Esophagus muscularis mucosa (tissue), 4 donors: ENCODE data around the gene RHBDD1. TPM values are rescaled to one million over a fixed set of nuclear protein-coding genes. Genes with fewer than 3 reads are reported as not detected.
"Not testable (repeated sequence)": the region's sequence is repeated elsewhere in the genome, so short reads cannot be mapped to it uniquely, and the experiment has no call there.

Source experiments
- DNase-seq: peaks from one replicate; pipeline ENCODE4 v3.0.0-alpha.2; 2017; ENCODE audit errors: extremely low spot score
- H3K27ac ChIP-seq, 4 donors: fragments of 200-600 bp; sonication (generic); replicated peaks in 1 of 4; 1 replicate in 3 of 4; 2 replicates in 1 of 4; pipeline ENCODE4 v1.5.1; 2016 to 2019; ENCODE audit warnings: mild to moderate bottlenecking in 1 of 4
- H3K27me3 ChIP-seq, 4 donors: fragments of 200-600 bp; sonication (generic); one replicate each; pipeline versions ENCODE4 v1.5.1 to v1.6.0; 2016 to 2019
- H3K36me3 ChIP-seq, 4 donors: fragments of 200-600 bp; sonication (generic); one replicate each; pipeline ENCODE4 v1.5.1; 2016 to 2019
- H3K4me1 ChIP-seq, 4 donors: fragments of 200-600 bp; sonication (generic); one replicate each; pipeline ENCODE4 v1.5.1; 2016 to 2019
- H3K4me3 ChIP-seq, 4 donors: fragments of 200-600 bp; sonication (generic); 1 replicate in 2 of 4; 2 replicates in 2 of 4; pipeline ENCODE4 v1.5.1; 2016 to 2019; ENCODE audit warnings: mild to moderate bottlenecking in 4 of 4, moderate library complexity in 1 of 4
- H3K9me3 ChIP-seq, 4 donors: fragments of 200-600 bp; sonication (generic); 1 replicate in 3 of 4; 2 replicates in 1 of 4; pipeline ENCODE4 v1.5.1; 2016 to 2019
- CTCF ChIP-seq, 3 experiments: fragments of 200-600 bp in 2 of 3; fragments of 450-650 bp in 1 of 3; sonication (generic) in 2 of 3; IDR thresholded peaks; one replicate each; pipeline ENCODE4 v1.5.1; 2017 to 2019; ENCODE audit warnings: antibody characterized with exemption in 3 of 3, mild to moderate bottlenecking in 2 of 3, moderate library complexity in 1 of 3
- EP300 ChIP-seq: sonication (generic); formaldehyde crosslinking; IDR thresholded peaks from one replicate; pipeline ENCODE4 v1.6.1; 2017; ENCODE audit warnings: antibody characterized with exemption
- POLR2A ChIP-seq: fragments of 450-650 bp; IDR thresholded peaks from one replicate; pipeline ENCODE4 v1.6.1; 2017; ENCODE audit warnings: antibody characterized with exemption, moderate library complexity, mild to moderate bottlenecking, low read depth
- POLR2AphosphoS5 ChIP-seq, 2 donors: sonication (generic); formaldehyde crosslinking; IDR thresholded peaks; one replicate each; pipeline ENCODE4 v1.6.1; 2017; ENCODE audit warnings: antibody characterized with exemption in 2 of 2
- WGBS: methylation state at CpG from one replicate; pipeline ENCODE4 v1.1.5; 2018; 5-methylcytosine and 5-hydroxymethylcytosine counted together
- intact Hi-C: fragments of 100-400 bp; cut with DNase I; formaldehyde crosslinking; loops from one replicate; pipeline ENCODE4 v1.15.1; 2023
- total RNA-seq, 4 donors: library from RNA; depleted of rRNA; stranded (reverse); fragments of >200 nt; gene quantifications; one replicate each; pipeline versions ENCODE4 v1.1.0 to v1.2.1, GENCODE V29; 2016

The RHBDD1 gene
- total RNA-seq, 4 donors from 2014 or later, result 18.3 to 24.9 (median 22.2) TPM

- Histone ChIP-seq H3K9me3 (no peaks in the 10 kb centered on the region), H3K4me3 (no peak overlapping the region), H3K4me1 (peaks cover 14 to 41% (median 35%) of the 10 kb centered on the region in 4 donors), H3K36me3 (peaks cover 0 to 5% (median 0%) of the 10 kb centered on the region in 4 donors), H3K27me3 (no peaks in the 10 kb centered on the region), H3K27ac (no peak overlapping the region)
- no peak for DNase-seq
- WGBS, result 82% methylated on average over 3 of the region's 3 CpGs
- intact Hi-C loops, result loop anchor here (10.0 kb wide), 1 partner anchor 146 kb away; no protein-coding TSS in a partner anchor
- no peak for TF ChIP-seq EP300
- TF ChIP-seq POLR2AphosphoS5 (IDR thresholded peaks at IDR 0.05), result no peak
- no peak for TF ChIP-seq CTCF (IDR thresholded peaks at IDR 0.05)
- TF ChIP-seq POLR2A, result no peak
These were observed 2.9 kb downstream of the RHBDD1 start for GRCh38 chr2:226838722-226839121.

- WGBS, result 96% methylated on average over 10 of the region's 10 CpGs
- TF ChIP-seq CTCF (IDR thresholded peaks at IDR 0.05) (no peak), POLR2AphosphoS5 (IDR thresholded peaks at IDR 0.05) (no peak), POLR2A (no peak), EP300 (no peak)
- intact Hi-C loops, result loop anchor here (10.0 kb wide), 1 partner anchor 146 kb away; no protein-coding TSS in a partner anchor
- peaks cover 0 to 5% (median 0%) of the 10 kb centered on the region in 4 donors for H3K36me3 ChIP-seq
- H3K27ac ChIP-seq, result no peak overlapping the region
- no peaks in the 10 kb centered on the region for H3K9me3 ChIP-seq
- H3K4me1 ChIP-seq, result peaks cover 14 to 39% (median 35%) of the 10 kb centered on the region in 4 donors
- H3K27me3 ChIP-seq, result no peaks in the 10 kb centered on the region
- DNase-seq, result no peak
- H3K4me3 ChIP-seq, result no peak overlapping the region
These were observed 3.3 kb downstream of the RHBDD1 start for GRCh38 chr2:226839161-226839560.

- intact Hi-C loops, result loop anchor here (10.0 kb wide), 1 partner anchor 145 kb away; no protein-coding TSS in a partner anchor
- WGBS, result 96% methylated on average over 2 of the region's 2 CpGs
- Histone ChIP-seq H3K4me1 (peaks cover 11 to 32% (median 29%) of the 10 kb centered on the region in 4 donors), H3K27ac (no peak overlapping the region), H3K9me3 (no peaks in the 10 kb centered on the region), H3K36me3 (peaks cover 0 to 5% (median 0%) of the 10 kb centered on the region in 4 donors), H3K4me3 (no peak overlapping the region), H3K27me3 (no peaks in the 10 kb centered on the region)
- TF ChIP-seq CTCF (IDR thresholded peaks at IDR 0.05), result no peak
- no peak for DNase-seq
These were observed 4.1 kb downstream of the RHBDD1 start for GRCh38 chr2:226839951-226840350.

- peaks cover 7 to 30% (median 22%) of the 10 kb centered on the region in 4 donors for H3K4me1 ChIP-seq
- H3K36me3 ChIP-seq, H3K4me3 ChIP-seq, intact Hi-C loops, DNase-seq, H3K27me3 ChIP-seq, H3K27ac ChIP-seq, H3K9me3 ChIP-seq: not testable (repeated sequence)
- 100% methylated on average over 1 of the region's 1 CpG for WGBS
These were observed 7.1 kb downstream of the RHBDD1 start for GRCh38 chr2:226843001-226843400.

- H3K9me3 ChIP-seq, result no peaks in the 10 kb centered on the region
- H3K27ac ChIP-seq, result no peak overlapping the region
- peaks cover 0 to 3% (median 0%) of the 10 kb centered on the region in 4 donors for H3K36me3 ChIP-seq
- H3K4me1 ChIP-seq, result peaks cover 7 to 20% (median 15%) of the 10 kb centered on the region in 4 donors
- TF ChIP-seq POLR2AphosphoS5 (IDR thresholded peaks at IDR 0.05), result no peak
- no peak for TF ChIP-seq POLR2A
- TF ChIP-seq CTCF (IDR thresholded peaks at IDR 0.05), result no peak
- TF ChIP-seq EP300, result no peak
- no peak overlapping the region for H3K4me3 ChIP-seq
- H3K27me3 ChIP-seq, result no peaks in the 10 kb centered on the region
- WGBS, result 75% methylated on average over 3 of the region's 3 CpGs
- intact Hi-C loops, result no loop called here
- DNase-seq, result no peak
These were observed 9.7 kb downstream of the RHBDD1 start for GRCh38 chr2:226845386-226846116.
